Keratinocyte (primary cell): ENCODE data around the gene SLC25A24. TPM values are rescaled to one million over a fixed set of nuclear protein-coding genes. Genes with fewer than 3 reads are reported as not detected.
A peak's percentile ranks its signal among the peaks of the same experiment; 100 is the strongest.

Experiments
- DNase-seq: peaks from one replicate; pipeline ENCODE4 v3.0.0-alpha.2; 2011; ENCODE audit warnings: low read depth, missing footprints, low spot score
- FAIRE-seq: peaks from 2 replicates; lab custom pipeline; 2011; peaks lifted over from hg19 to GRCh38; lab: Jason Lieb, UNC
- H2AFZ ChIP-seq: 2 replicates; pipeline ENCODE4 v1.6.0; 2012; ENCODE audit warnings: low read length, control low read depth, inconsistent platforms; ENCODE audit not compliant: control insufficient read depth
- H3K27ac ChIP-seq: 2 replicates; pipeline ENCODE4 v1.5.1; 2011; ENCODE audit warnings: low read length; ENCODE audit not compliant: control insufficient read depth, insufficient read depth
- H3K27me3 ChIP-seq: 3 replicates; pipeline ENCODE4 v1.6.0; 2011; ENCODE audit warnings: low read length; ENCODE audit not compliant: control insufficient read depth, insufficient read depth; ENCODE audit errors: extremely low read depth
- H3K36me3 ChIP-seq, 2 experiments: 2 replicates in 1 of 2; 3 replicates in 1 of 2; pipeline ENCODE4 v1.5.1; 2011; ENCODE audit warnings: low read length in 2 of 2, mild to moderate bottlenecking in 1 of 2; ENCODE audit not compliant: control insufficient read depth in 2 of 2, insufficient read depth in 2 of 2; ENCODE audit errors: extremely low read depth in 1 of 2
- H3K4me1 ChIP-seq: 3 replicates; pipeline ENCODE4 v1.5.1; 2011; ENCODE audit warnings: low read length; ENCODE audit not compliant: control insufficient read depth, insufficient read depth; ENCODE audit errors: extremely low read depth
- H3K4me2 ChIP-seq: 3 replicates; pipeline ENCODE4 v1.6.0; 2011; ENCODE audit warnings: low read depth, low read length; ENCODE audit not compliant: control insufficient read depth, insufficient read depth; ENCODE audit errors: extremely low read depth
- H3K4me3 ChIP-seq, 3 experiments: fragments of 200-600 bp in 1 of 3; sonication (generic) in 1 of 3; 2 replicates in 2 of 3; 3 replicates in 1 of 3; pipeline ENCODE4 v1.5.1; 2011 to 2016; ENCODE audit warnings: low read length in 3 of 3, mild to moderate bottlenecking in 3 of 3, control low read depth in 2 of 3, inconsistent platforms in 1 of 3, low read depth in 1 of 3, mixed read lengths in 1 of 3, mixed run types in 1 of 3, moderate library complexity in 1 of 3; ENCODE audit not compliant: control insufficient read depth in 2 of 3, insufficient read depth in 2 of 3; ENCODE audit errors: extremely low read depth in 1 of 3
- H3K79me2 ChIP-seq: 2 replicates; pipeline ENCODE4 v1.6.0; 2012; ENCODE audit warnings: low read length; ENCODE audit not compliant: control insufficient read depth, insufficient read depth
- H3K9ac ChIP-seq: 3 replicates; pipeline ENCODE4 v1.6.0; 2011; ENCODE audit warnings: low read length; ENCODE audit not compliant: control insufficient read depth, insufficient read depth; ENCODE audit errors: extremely low read depth
- H3K9me1 ChIP-seq: 3 replicates; pipeline ENCODE4 v1.6.0; 2011; ENCODE audit warnings: low read length; ENCODE audit not compliant: control insufficient read depth, insufficient read depth; ENCODE audit errors: extremely low read depth
- H3K9me3 ChIP-seq: 2 replicates; pipeline ENCODE4 v1.5.1; 2012; ENCODE audit warnings: low read depth, low read length; ENCODE audit not compliant: control insufficient read depth
- H4K20me1 ChIP-seq: 3 replicates; pipeline ENCODE4 v1.6.0; 2011; ENCODE audit warnings: low read length; ENCODE audit not compliant: control insufficient read depth, insufficient read depth; ENCODE audit errors: extremely low read depth
- CTCF ChIP-seq, 3 experiments: IDR thresholded peaks in 1 of 3; conservative IDR thresholded peaks in 1 of 3; optimal IDR thresholded peaks in 1 of 3; 2 replicates in 2 of 3; 3 replicates in 1 of 3; pipeline versions ENCODE3 to v1.5.1; 2011; ENCODE audit warnings: low read length in 3 of 3, mild to moderate bottlenecking in 3 of 3, moderate library complexity in 2 of 3, control low read depth in 1 of 3, inconsistent platforms in 1 of 3; ENCODE audit not compliant: insufficient read depth in 2 of 3; ENCODE audit errors: extremely low read depth in 1 of 3
- EZH2 ChIP-seq: IDR thresholded peaks from one replicate; pipeline ENCODE4 v1.6.1; 2012; ENCODE audit warnings: inconsistent platforms, mild to moderate bottlenecking, low read length, moderate library complexity
- dilution Hi-C: fragments of 300-500 bp; cut with MboI; formaldehyde crosslinking; loops from one replicate; pipeline ENCODE4 v1.7.0; 2020; ENCODE audit warnings: low sequenced_read_pairs; ENCODE audit not compliant: extremely low pct_ligation_motif_present
- polyA plus RNA-seq, 5 experiments: library from polyadenylated mRNA; depleted of rRNA in 3 of 5; stranded (reverse) in 3 of 5; stranded (forward) in 1 of 5; unstranded in 1 of 5; fragments of >200 nt; gene quantifications; 1 replicate in 1 of 5; 2 replicates in 3 of 5; 3 replicates in 1 of 5; pipeline versions ENCODE4 v1.2.1 to v1.2.3, GENCODE V29; 2011 to 2012; ENCODE audit warnings: missing spikeins in 2 of 5, low read depth in 1 of 5, low replicate concordance in 1 of 5

The SLC25A24 gene
- polyA plus RNA-seq, 1 donor (not counting 4 experiments of a cell fraction or from before 2014, with no cell fraction given), result 58.9 TPM

- H2AFZ ChIP-seq, result no peak overlapping the region
- FAIRE-seq, result no peak
Measured at GRCh38 chr1:108142773-108143394, 57.3 kb downstream of the SLC25A24 start.

GRCh38 chr1:108142258-108142657 lies 57.9 kb downstream of the SLC25A24 start:
- TF ChIP-seq CTCF (optimal IDR thresholded peaks at IDR 0.05 in 1 of 3, IDR thresholded peaks at IDR 0.05 in 1 of 3, conservative IDR thresholded peaks at IDR 0.05 in 1 of 3; ENCODE audit: extremely low read depth in 1 of 3, insufficient read depth in 2 of 3, low read length in 3 of 3), result no peak
- no peak for TF ChIP-seq EZH2
- Histone ChIP-seq H3K4me3 (no peak overlapping the region), H3K9me1 (no peaks in the 10 kb centered on the region), H3K36me3 (peaks cover 8 to 9% of the 10 kb centered on the region in 2 experiments), H3K27ac (no peak overlapping the region), H3K79me2 (no peaks in the 10 kb centered on the region), H2AFZ (no peak overlapping the region), H3K9ac (no peak overlapping the region), H3K4me2 (no peak overlapping the region), H3K27me3 (no peaks in the 10 kb centered on the region), H3K4me1 (peaks cover 3% of the 10 kb centered on the region), H4K20me1 (no peaks in the 10 kb centered on the region), H3K9me3 (no peaks in the 10 kb centered on the region)
- FAIRE-seq (peak; percentile 56), DNase-seq (no peak)
- dilution Hi-C loops, result no loop called here

More at GRCh38 chr1:108142773-108143394, 57.3 kb downstream of the SLC25A24 start:
- Histone ChIP-seq H3K27me3 (no peaks in the 10 kb centered on the region), H3K79me2 (no peaks in the 10 kb centered on the region), H3K4me1 (peaks cover 3% of the 10 kb centered on the region), H4K20me1 (no peaks in the 10 kb centered on the region), H3K9me3 (no peaks in the 10 kb centered on the region), H3K9me1 (no peaks in the 10 kb centered on the region), H3K9ac (no peak overlapping the region), H3K27ac (peak overlapping the region; percentile 65), H3K36me3 (peaks cover 10 to 11% of the 10 kb centered on the region in 2 experiments), H3K4me2 (peak overlapping the region; percentile 20), H3K4me3 (no peak overlapping the region)
- dilution Hi-C loops, result no loop called here
- no peak for DNase-seq
- TF ChIP-seq EZH2 (no peak), CTCF (optimal IDR thresholded peaks at IDR 0.05 in 1 of 3, IDR thresholded peaks at IDR 0.05 in 1 of 3, conservative IDR thresholded peaks at IDR 0.05 in 1 of 3; ENCODE audit: extremely low read depth in 1 of 3, insufficient read depth in 2 of 3, low read length in 3 of 3) (no peak)
